Activated CD4-positive, alpha-beta T cell treated with anti-CD3 and anti-CD28 coated beads for 24 hours (primary cell): ENCODE results near the gene GPR132.
"Not testable (repeated sequence)": the region's sequence is repeated elsewhere in the genome, so short reads cannot be mapped to it uniquely, and the experiment has no call there.

ENCODE experiments used
- DNase-seq, 2 donors: peaks; one replicate each; pipeline ENCODE4 v3.0.0-alpha.2; 2020; ENCODE audit warnings: low read depth in 2 of 2

The GPR132 gene

DNA sequence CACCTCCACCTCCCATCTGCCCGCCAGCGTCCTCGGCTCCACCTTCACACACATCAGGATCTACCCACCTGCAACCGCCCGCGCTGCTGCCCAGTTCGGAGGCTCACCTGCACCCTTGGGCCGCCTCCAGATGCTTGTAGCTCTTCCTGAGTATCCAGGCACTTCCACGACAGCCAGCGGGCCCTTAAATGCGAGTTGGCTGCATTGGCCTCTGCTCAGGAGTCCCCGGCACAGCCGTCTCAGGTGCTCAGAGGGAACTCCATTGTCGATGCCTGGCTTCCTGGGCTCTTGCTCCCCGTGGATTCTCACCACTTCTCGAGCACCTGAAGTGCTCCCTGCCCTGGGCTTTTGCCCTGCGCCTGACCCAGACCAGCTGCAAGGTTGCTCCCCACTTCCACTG is 22.4 kb downstream of the GPR132 start:
- no peak for DNase-seq

GRCh38 chr14:105041841-105042765 is 23.1 kb downstream of the GPR132 start:
- no peak for DNase-seq

- DNase-seq: no peak
These were observed 25.6 kb downstream of the GPR132 start for GRCh38 chr14:105039458-105040205.

- not testable (repeated sequence) for DNase-seq
These were observed 29.6 kb downstream of the GPR132 start for GRCh38 chr14:105035616-105036015.

DNA sequence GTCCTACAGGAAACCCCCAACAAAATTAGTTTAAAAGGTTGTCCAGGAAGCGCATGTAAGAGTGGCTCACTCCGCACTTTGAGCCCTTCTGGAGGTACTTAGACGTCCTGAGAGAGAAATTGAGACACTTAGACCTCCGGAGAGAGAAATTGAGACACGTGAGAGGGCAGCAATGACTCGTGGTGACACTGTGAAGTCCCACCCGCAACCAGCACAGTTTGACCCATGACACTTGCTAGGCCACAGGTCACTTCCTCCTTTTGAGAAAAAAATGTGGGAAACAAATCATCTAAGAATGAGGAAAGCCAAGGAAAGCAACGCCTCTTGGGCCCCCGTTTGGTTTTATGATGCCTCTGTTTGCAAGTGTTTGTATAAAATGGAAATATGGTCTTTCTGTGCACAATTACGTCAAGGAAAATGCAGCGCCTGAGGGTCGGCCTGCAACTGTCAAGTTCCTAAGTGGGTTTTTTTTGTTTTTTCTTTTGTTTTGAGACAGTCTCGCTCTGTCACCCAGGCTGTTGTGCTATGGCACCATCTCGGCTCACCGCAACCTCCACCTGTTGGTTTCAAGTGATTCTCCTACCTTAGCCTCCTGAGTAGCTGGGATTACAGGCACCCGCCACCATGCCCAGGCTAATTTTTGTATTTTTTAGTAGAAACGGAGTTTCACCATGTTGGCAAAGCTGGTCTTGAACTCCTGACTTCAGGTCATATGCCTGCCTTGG is 30.8 kb downstream of the GPR132 start:
- no peak for DNase-seq

- DNase-seq: not testable (repeated sequence)
These were observed 31.8 kb downstream of the GPR132 start for GRCh38 chr14:105033412-105033900.

DNA sequence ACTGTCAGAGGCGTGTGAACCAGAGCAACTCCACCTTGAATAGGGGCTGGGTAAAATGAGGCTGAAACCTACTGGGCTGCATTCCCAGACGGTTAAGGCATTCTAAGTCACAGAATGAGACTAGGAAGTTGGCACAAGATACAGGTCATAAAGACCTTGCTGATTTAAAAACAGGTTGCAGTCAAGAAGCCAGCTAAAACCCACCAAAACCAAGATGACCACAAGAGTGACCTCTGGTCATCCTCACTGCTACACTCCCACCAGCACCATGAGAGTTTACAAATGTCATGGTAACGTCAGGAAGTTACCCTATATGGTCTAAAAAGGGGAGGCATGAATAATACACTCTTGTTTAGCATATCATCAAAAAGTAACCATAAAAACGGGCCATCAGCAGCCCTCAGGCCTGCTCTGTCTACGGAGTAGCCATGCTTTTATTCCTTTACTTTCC is 32.8 kb downstream of the GPR132 start:
- not testable (repeated sequence) for DNase-seq

DNA sequence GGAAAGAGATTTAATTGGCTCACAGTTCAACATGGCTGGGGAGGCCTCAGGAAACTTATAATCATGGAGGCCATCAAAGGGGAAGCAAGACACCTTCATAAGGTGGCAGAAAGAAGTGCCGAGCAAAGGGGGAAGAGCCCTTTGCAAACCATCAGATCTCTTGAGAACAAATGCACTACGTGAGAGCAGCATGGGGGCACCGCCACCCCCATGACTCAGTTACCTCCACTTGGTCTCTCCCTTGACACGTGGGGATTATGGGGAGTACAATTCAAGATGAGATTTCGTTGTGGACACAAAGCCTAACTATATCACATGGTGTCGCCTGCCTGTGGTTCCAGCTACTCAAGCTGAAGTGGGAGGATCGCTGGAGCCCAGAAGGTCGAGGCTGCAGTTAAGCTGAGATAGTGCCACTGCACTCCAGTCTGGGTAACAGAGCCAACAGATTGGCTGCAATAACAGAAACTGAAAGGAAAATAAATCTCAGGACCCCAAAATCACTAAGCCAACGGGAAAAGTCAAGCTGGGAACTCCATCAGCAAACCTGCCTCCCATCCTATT is 34.3 kb downstream of the GPR132 start:
- no peak for DNase-seq

- DNase-seq: no peak
These were observed 35.0 kb downstream of the GPR132 start for GRCh38 chr14:105030194-105030593.

DNA sequence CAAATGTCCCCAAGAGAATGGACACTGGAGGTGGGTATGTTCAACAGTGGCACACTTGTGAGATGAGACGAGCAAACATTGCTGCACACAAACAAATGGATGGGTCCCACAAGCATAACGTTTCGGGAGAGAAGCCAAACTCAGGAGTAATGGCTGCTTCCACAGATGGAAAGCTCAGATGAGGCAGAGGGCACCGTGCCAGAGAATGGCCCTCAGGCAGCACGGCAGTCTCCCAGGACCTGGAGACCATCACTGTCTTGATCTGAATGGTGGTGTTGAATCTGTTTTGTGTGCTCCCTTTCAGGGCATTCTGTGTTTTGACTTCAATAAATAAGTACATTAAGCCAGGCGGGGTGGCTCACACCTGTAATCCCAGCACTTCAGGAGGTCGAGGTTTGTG is 35.8 kb downstream of the GPR132 start:
- DNase-seq: no peak

DNA sequence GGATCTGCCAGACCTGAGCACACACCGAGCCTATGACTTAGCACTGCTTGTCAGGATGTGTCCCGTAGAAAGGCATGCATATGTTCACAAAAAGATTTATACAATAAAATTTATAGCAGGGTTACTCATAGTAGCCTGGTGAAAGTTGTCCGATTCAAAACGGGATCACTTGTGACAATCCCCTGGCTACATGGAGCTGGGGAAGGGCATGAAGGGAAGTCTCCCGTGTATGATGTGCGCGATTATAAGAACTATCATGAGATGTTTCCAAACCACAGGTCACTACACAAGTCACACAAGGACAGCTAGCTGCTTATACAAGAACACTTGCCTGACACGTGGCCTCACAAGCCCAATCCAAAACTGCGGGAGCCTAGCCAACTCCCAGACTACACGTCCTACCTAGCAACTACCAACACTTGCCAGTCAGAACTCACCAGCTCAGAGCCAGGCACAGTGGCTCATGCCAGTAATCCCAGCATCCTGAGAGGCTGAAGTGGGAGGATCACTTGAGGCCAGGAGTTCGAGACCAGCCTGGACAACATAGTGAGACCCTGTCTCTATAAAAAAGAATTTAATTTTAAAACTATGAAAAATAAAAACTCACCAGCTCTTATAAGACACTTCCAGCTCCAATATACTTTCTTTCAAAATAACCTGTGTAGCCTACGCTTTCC is 36.8 kb downstream of the GPR132 start:
- DNase-seq: no peak

GRCh38 chr14:105027718-105028117 is 37.5 kb downstream of the GPR132 start:
- DNase-seq: not testable (repeated sequence)

- no peak for DNase-seq
These were observed 38.2 kb downstream of the GPR132 start for GRCh38 chr14:105026802-105027563.

DNA sequence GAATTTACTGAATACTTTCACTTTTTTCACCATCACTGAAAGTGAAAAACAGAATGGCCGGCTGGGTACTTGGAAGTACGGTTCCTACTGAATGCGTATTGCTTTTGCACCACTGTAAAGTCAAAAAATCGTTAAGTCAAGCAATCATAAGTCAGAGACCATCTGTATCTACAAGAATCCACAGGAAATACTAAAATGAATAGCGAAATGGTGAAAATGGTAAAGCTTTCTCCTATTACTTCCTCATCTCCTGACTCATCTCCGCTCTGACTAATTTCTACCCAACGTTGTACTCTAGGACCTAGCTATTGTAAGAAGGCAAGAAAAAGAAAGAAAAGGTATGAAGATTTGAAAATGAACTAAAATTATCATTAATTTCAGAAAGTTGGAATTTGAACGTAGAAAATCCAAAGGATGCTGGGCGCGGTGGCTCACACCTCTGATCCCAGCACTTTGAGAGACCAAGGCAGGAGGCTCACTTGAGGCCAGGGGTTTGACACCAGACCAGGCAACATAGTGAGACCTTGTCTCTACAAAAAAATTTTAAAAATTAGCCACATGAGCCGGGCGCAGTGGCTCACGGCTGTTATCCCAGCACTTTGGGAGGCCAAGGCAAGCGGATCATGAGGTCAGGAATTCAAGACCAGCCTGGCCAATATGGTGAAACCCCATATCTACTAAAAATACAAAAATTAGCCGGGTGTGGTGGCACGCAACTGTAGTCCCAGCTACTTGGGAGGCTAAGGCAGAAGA is 39.0 kb downstream of the GPR132 start:
- no peak for DNase-seq

- DNase-seq: no peak
These were observed 39.8 kb downstream of the GPR132 start for GRCh38 chr14:105025429-105025828.

DNA sequence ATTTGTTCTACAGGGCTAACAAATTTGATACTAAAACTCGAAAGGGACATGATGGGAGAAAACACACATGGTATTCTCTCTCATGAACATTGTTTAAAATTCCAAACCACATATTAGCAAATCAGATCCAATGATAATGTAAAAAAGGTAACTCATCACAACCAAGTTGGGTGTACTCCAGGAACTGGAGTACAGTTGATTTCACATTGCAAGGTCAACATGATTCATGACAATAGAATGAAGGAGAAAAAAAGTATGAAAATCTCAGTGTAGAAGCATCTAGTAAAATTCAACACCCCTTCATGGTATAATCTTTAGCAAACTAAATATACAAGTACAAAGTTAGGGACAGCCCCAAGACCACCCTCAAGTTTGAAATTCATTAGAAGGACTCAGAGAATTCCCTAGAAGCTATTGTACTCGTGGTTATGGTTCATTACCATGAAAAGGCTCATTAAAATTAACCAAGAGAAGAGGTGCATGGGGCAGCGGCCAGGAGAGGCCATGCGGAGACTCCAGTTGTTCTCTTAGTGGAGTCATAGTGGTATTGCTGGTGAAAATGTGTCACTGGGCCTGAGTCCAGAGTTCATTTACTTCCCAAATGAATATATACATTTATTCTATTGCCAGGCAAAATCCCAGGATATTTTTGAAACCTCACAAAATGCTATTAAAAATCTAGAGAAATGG is 41.3 kb downstream of the GPR132 start:
- no peak for DNase-seq

GRCh38 chr14:105023144-105023543 is 42.1 kb downstream of the GPR132 start:
- DNase-seq: no peak

DNA sequence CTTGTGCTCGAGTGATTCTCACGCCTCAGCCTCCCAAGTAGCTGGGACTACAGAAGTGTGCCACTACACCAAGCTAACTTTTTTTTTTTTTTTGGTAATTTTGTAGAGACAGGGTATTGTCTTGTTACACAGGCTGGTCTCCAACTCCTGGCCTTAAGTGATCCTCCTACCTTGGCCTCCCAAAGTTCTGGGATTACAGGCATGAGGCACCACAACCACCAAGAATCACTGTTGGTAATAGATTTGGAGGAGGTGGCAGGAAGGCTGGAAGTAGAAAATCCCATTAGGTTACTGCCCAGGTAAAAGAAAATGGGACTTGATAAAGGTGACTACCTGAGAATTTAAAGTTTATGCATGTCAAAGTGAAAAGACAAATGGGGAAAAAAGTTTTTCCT is 43.0 kb downstream of the GPR132 start:
- no peak for DNase-seq
